ENCODE data around the gene GRID2IP. TPM values are rescaled to one million over a fixed set of nuclear protein-coding genes. Genes with fewer than 3 reads are reported as not detected.

The GRID2IP gene
- total RNA-seq, 1 experiment from 2014 or later = 3.0 TPM

DNA sequence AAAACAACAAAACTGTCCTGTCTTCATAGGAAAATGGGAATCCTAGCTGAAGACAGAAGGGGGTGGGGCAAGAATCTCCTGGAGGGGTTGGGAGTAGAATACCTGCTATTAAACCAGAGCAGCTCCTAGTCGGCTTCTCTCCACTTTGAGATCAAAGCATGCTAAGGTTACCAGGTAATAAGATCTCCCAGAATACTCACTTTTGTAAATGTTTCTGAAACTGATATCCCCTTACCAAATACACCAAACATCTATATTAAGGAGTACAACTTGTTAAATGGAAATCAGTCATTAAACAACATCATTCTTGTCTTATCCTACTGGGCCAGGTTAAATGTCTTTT is 74.0 kb downstream of the GRID2IP start (continued):
- TF ChIP-seq AFF4 (CRISPR knock-in tag; IDR thresholded peaks at IDR 0.05; ENCODE audit: borderline replicate concordance) (no peak), EMX1 (CRISPR knock-in tag; IDR thresholded peaks at IDR 0.05) (no peak), GTF2I (CRISPR knock-in tag; conservative IDR thresholded peaks at IDR 0.05) (no peak), RORB (CRISPR knock-in tag; IDR thresholded peaks at IDR 0.05) (no peak), KAT7 (CRISPR knock-in tag; IDR thresholded peaks at IDR 0.05; ENCODE audit: borderline replicate concordance) (no peak), E2F4 (CRISPR knock-in tag; IDR thresholded peaks at IDR 0.05; ENCODE audit: borderline replicate concordance, low read depth) (no peak), MYBL2 (CRISPR knock-in tag; IDR thresholded peaks at IDR 0.05) (no peak), ZNF532 (CRISPR knock-in tag; IDR thresholded peaks at IDR 0.05; ENCODE audit: borderline replicate concordance) (no peak), ZMAT4 (CRISPR knock-in tag; IDR thresholded peaks at IDR 0.05) (no peak), FOXK1 (CRISPR knock-in tag; IDR thresholded peaks at IDR 0.05) (no peak), ESRRA (CRISPR knock-in tag; IDR thresholded peaks at IDR 0.05; ENCODE audit: borderline replicate concordance) (no peak)
- TF ChIP-seq, protein P1, sequence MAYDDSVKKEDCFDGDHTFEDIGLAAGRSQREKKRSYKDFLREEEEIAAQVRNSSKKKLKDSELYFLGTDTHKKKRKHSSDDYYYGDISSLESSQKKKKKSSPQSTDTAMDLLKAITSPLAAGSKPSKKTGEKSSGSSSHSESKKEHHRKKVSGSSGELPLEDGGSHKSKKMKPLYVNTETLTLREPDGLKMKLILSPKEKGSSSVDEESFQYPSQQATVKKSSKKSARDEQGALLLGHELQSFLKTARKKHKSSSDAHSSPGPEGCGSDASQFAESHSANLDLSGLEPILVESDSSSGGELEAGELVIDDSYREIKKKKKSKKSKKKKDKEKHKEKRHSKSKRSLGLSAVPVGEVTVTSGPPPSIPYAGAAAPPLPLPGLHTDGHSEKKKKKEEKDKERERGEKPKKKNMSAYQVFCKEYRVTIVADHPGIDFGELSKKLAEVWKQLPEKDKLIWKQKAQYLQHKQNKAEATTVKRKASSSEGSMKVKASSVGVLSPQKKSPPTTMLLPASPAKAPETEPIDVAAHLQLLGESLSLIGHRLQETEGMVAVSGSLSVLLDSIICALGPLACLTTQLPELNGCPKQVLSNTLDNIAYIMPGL (CRISPR knock-in tag; IDR thresholded peaks at IDR 0.05) = no peak
- TF ChIP-seq, protein P2, sequence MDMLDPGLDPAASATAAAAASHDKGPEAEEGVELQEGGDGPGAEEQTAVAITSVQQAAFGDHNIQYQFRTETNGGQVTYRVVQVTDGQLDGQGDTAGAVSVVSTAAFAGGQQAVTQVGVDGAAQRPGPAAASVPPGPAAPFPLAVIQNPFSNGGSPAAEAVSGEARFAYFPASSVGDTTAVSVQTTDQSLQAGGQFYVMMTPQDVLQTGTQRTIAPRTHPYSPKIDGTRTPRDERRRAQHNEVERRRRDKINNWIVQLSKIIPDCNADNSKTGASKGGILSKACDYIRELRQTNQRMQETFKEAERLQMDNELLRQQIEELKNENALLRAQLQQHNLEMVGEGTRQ (CRISPR knock-in tag; IDR thresholded peaks at IDR 0.05) = no peak
- TF ChIP-seq, protein P3, sequence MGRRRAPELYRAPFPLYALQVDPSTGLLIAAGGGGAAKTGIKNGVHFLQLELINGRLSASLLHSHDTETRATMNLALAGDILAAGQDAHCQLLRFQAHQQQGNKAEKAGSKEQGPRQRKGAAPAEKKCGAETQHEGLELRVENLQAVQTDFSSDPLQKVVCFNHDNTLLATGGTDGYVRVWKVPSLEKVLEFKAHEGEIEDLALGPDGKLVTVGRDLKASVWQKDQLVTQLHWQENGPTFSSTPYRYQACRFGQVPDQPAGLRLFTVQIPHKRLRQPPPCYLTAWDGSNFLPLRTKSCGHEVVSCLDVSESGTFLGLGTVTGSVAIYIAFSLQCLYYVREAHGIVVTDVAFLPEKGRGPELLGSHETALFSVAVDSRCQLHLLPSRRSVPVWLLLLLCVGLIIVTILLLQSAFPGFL (CRISPR knock-in tag; IDR thresholded peaks at IDR 0.05; ENCODE audit: borderline replicate concordance) = no peak
- TF ChIP-seq, protein P4, sequence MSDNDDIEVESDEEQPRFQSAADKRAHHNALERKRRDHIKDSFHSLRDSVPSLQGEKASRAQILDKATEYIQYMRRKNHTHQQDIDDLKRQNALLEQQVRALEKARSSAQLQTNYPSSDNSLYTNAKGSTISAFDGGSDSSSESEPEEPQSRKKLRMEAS (CRISPR knock-in tag; IDR thresholded peaks at IDR 0.05) = no peak

Measured in WTC11 (cell line).